K562 (cell line): Measurements from ENCODE around the gene EIF3K. TPM values are rescaled to one million over a fixed set of nuclear protein-coding genes. Genes with fewer than 3 reads are reported as not detected.

Experiments
- ATF7 ChIP-seq: fragments of 450-650 bp; IDR thresholded peaks from 2 replicates; pipeline ENCODE4 v1.7.1; 2014; ENCODE audit warnings: mild to moderate bottlenecking, moderate library complexity
- EHMT2 ChIP-seq: fragments of 450-650 bp; IDR thresholded peaks from 2 replicates; pipeline ENCODE4 v1.6.1; 2018; ENCODE audit warnings: antibody characterized with exemption
- GABPB1 ChIP-seq: sonication (generic); formaldehyde crosslinking; IDR thresholded peaks from 2 replicates; pipeline ENCODE4 v1.8.0; 2022; ENCODE audit warnings: mild to moderate bottlenecking, missing genetic modification reagents
- HDAC2 ChIP-seq: fragments of 450-650 bp; IDR thresholded peaks from 2 replicates; pipeline ENCODE4 v1.6.1; 2016; ENCODE audit warnings: mild to moderate bottlenecking
- HNRNPUL1 ChIP-seq: fragments of 200-400 bp; formaldehyde crosslinking; IDR thresholded peaks from 2 replicates; pipeline ENCODE4 v1.6.1; 2017; ENCODE audit warnings: low read length
- PHTF2 ChIP-seq: fragments of 250-450 bp; sonication (Bioruptor Pico); IDR thresholded peaks from 2 replicates; pipeline ENCODE4 v1.5.0; 2021; ENCODE audit warnings: mild to moderate bottlenecking
- POLR2G ChIP-seq: fragments of 200-400 bp; formaldehyde crosslinking; IDR thresholded peaks from 2 replicates; pipeline ENCODE4 v1.6.1; 2017; ENCODE audit warnings: low read depth, mild to moderate bottlenecking, antibody characterized with exemption, low read length, moderate library complexity
- POU5F1 ChIP-seq: fragments of 150-350 bp; IDR thresholded peaks from 2 replicates; pipeline ENCODE4 v1.6.1; 2014; ENCODE audit warnings: borderline replicate concordance, low read length, low read depth, mild to moderate bottlenecking; ENCODE audit not compliant: partially characterized antibody
- PTRF ChIP-seq: fragments of 450-650 bp; IDR thresholded peaks from 2 replicates; pipeline ENCODE4 v1.6.1; 2016; ENCODE audit warnings: mild to moderate bottlenecking, missing genetic modification characterization, missing compliant biosample characterization
- RBM15 ChIP-seq: fragments of 200-400 bp; formaldehyde crosslinking; IDR thresholded peaks from 2 replicates; pipeline ENCODE4 v1.6.1; 2018; ENCODE audit warnings: mild to moderate bottlenecking, low read length, moderate library complexity; ENCODE audit not compliant: insufficient read depth
- SOX6 ChIP-seq: fragments of 450-650 bp; IDR thresholded peaks from 2 replicates; pipeline ENCODE4 v1.6.1; 2014; ENCODE audit warnings: mild to moderate bottlenecking
- SRSF1 ChIP-seq: fragments of 200-400 bp; formaldehyde crosslinking; IDR thresholded peaks from 2 replicates; pipeline ENCODE4 v1.6.1; 2017; ENCODE audit warnings: mild to moderate bottlenecking, low read depth, low read length, moderate library complexity
- TAF1 ChIP-seq: IDR thresholded peaks from 2 replicates; pipeline ENCODE4 v1.6.1; 2011; ENCODE audit warnings: mild to moderate bottlenecking, low read length, moderate library complexity; ENCODE audit not compliant: insufficient read depth, control insufficient read depth, severe bottlenecking; ENCODE audit errors: extremely low read depth
- TEAD1 ChIP-seq, 2 experiments: fragments of 450-650 bp in 1 of 2; sonication (generic) in 1 of 2; formaldehyde crosslinking; IDR thresholded peaks; 2 replicates each; pipeline versions ENCODE4 v1.4.0 to v1.8.0; 2020 to 2022; ENCODE audit warnings: mild to moderate bottlenecking in 2 of 2, missing genetic modification reagents in 1 of 2
- XRCC5 ChIP-seq: fragments of 200-400 bp; formaldehyde crosslinking; IDR thresholded peaks from 2 replicates; pipeline ENCODE4 v1.6.1; 2017; ENCODE audit warnings: low read depth, mild to moderate bottlenecking, low read length
- ZBTB17 ChIP-seq: fragments of 450-650 bp; formaldehyde crosslinking; IDR thresholded peaks from 2 replicates; pipeline ENCODE4 v1.4.0; 2020; ENCODE audit warnings: mild to moderate bottlenecking
- ZKSCAN1 ChIP-seq: fragments of 150-350 bp; IDR thresholded peaks from 2 replicates; pipeline ENCODE4 v1.6.1; 2016; ENCODE audit warnings: low read depth, low read length
- ZNF354B ChIP-seq: fragments of 250-450 bp; sonication (Bioruptor Pico); IDR thresholded peaks from 2 replicates; pipeline ENCODE4 v1.4.0; 2020
- ZNF445 ChIP-seq: fragments of 250-450 bp; sonication (Bioruptor Pico); IDR thresholded peaks from 2 replicates; pipeline ENCODE4 v1.4.0; 2020; ENCODE audit warnings: low read depth, mild to moderate bottlenecking, moderate library complexity
- ZNF830 ChIP-seq: fragments of 250-450 bp; sonication (Bioruptor Pico); IDR thresholded peaks from 2 replicates; pipeline ENCODE4 v1.5.0; 2021; ENCODE audit warnings: mild to moderate bottlenecking
- polyA plus RNA-seq, 8 experiments: library from polyadenylated mRNA; depleted of rRNA in 4 of 8; stranded (reverse) in 5 of 8; unstranded in 3 of 8; fragments of >200 nt; fragmentation: Nextera tagmentation in 2 of 8; fragmentation: Illumina TruSeq in 1 of 8; extraction: Ambion mirVana in 2 of 8; extraction: Trizol in 1 of 8; gene quantifications; 2 replicates each; pipeline versions ENCODE4 v1.2.1 to v1.2.3, GENCODE V29; 2011 to 2014; ENCODE audit warnings: inconsistent platforms in 1 of 8, missing spikeins in 1 of 8
- total RNA-seq, 7 experiments: library from RNA; depleted of rRNA in 6 of 7; stranded (reverse); fragments of >200 nt in 6 of 7; fragmentation: Illumina TruSeq in 2 of 7; extraction: Trizol in 2 of 7; gene quantifications; 2 replicates each; pipeline versions ENCODE4 v1.2.1 to v1.2.3, GENCODE V29; 2011 to 2021; ENCODE audit warnings: low replicate concordance in 1 of 7
- TF ChIP-seq, protein P1 (sequence below): fragments of 450-650 bp; formaldehyde crosslinking; IDR thresholded peaks from 2 replicates; pipeline ENCODE4 v1.4.0; 2020; ENCODE audit warnings: mild to moderate bottlenecking
- TF ChIP-seq, protein P2 (sequence below): IDR thresholded peaks from 2 replicates; pipeline ENCODE4 v1.6.1; 2011; ENCODE audit warnings: borderline replicate concordance, low read depth, mild to moderate bottlenecking, moderate library complexity, low read length; ENCODE audit not compliant: insufficient read depth, poor library complexity, severe bottlenecking
- TF ChIP-seq, protein P3 (sequence below): sonication (generic); formaldehyde crosslinking; IDR thresholded peaks from 2 replicates; pipeline ENCODE4 v1.8.0; 2022; ENCODE audit warnings: mild to moderate bottlenecking, missing genetic modification reagents, borderline replicate concordance
- TF ChIP-seq, protein P4 (sequence below): fragments of 450-650 bp; formaldehyde crosslinking; conservative IDR thresholded peaks from 2 replicates; pipeline ENCODE4 v1.4.0; 2022; ENCODE audit warnings: mild to moderate bottlenecking, missing genetic modification characterization

Gene EIF3K
- total and polyA plus RNA-seq, 9 of the 15 experiments (the other 6 are each of a cell fraction or from before 2014, with no cell fraction given) = 387 to 1,827 (median 733) TPM

DNA sequence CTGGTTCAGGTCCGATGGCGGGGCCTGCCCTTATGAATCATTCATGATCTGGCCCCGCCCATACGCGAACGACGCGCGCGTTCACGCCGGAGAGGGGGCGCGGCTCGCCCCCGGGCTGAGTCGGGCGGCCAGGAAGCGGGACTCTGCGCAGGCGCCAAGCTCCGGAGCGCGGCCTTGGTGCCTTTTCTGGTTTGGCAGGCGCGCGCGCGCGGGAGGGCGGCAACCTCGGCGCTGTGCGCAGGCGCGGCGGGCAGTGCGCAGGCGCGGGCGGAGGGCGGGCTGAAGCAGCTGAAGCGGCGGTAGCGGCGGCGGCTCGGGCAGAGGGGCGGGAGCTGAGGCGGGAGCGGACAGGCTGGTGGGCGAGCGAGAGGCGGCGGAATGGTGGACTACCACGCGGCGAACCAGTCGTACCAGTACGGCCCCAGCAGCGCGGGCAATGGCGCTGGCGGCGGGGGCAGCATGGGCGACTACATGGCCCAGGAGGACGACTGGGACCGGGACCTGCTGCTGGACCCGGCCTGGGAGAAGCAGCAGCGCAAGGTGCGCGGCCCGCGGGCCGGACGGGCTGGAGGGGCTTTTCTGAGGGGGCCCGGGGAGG lies 28.5 kb downstream of the EIF3K start, which contains the start of gene ACTN4 (continued):
- TF ChIP-seq POU5F1 (peak; percentile 94), ZNF830 (CRISPR knock-in tag) (no peak), POLR2G (peak; percentile 95), SOX6 (no peak), HNRNPUL1 (no peak), PTRF (no peak), EHMT2 (no peak), ZNF445 (no peak), RBM15 (no peak), PHTF2 (no peak), ATF7 (peak; percentile 91), ZBTB17 (CRISPR knock-in tag) (peak; percentile 25; the same call in 1 of the 2 replicates), GABPB1 (CRISPR knock-in tag) (peak; percentile 37; the same call in 1 of the 2 replicates), XRCC5 (no peak), ZNF354B (CRISPR knock-in tag) (no peak), ZKSCAN1 (peak; percentile 38; the same call in 1 of the 2 replicates), SRSF1 (no peak), TAF1 (peak; percentile 78), TEAD1 (CRISPR knock-in tag; IDR thresholded peaks at IDR 0.05) (peak in 1 of 2 experiments; percentile 93; a peak in 2 of 4 replicates), HDAC2 (no peak)
- TF ChIP-seq, protein P1, sequence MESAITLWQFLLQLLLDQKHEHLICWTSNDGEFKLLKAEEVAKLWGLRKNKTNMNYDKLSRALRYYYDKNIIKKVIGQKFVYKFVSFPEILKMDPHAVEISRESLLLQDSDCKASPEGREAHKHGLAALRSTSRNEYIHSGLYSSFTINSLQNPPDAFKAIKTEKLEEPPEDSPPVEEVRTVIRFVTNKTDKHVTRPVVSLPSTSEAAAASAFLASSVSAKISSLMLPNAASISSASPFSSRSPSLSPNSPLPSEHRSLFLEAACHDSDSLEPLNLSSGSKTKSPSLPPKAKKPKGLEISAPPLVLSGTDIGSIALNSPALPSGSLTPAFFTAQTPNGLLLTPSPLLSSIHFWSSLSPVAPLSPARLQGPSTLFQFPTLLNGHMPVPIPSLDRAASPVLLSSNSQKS = no peak
- TF ChIP-seq, protein P2, sequence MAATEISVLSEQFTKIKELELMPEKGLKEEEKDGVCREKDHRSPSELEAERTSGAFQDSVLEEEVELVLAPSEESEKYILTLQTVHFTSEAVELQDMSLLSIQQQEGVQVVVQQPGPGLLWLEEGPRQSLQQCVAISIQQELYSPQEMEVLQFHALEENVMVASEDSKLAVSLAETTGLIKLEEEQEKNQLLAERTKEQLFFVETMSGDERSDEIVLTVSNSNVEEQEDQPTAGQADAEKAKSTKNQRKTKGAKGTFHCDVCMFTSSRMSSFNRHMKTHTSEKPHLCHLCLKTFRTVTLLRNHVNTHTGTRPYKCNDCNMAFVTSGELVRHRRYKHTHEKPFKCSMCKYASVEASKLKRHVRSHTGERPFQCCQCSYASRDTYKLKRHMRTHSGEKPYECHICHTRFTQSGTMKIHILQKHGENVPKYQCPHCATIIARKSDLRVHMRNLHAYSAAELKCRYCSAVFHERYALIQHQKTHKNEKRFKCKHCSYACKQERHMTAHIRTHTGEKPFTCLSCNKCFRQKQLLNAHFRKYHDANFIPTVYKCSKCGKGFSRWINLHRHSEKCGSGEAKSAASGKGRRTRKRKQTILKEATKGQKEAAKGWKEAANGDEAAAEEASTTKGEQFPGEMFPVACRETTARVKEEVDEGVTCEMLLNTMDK = no peak
- TF ChIP-seq, protein P3, sequence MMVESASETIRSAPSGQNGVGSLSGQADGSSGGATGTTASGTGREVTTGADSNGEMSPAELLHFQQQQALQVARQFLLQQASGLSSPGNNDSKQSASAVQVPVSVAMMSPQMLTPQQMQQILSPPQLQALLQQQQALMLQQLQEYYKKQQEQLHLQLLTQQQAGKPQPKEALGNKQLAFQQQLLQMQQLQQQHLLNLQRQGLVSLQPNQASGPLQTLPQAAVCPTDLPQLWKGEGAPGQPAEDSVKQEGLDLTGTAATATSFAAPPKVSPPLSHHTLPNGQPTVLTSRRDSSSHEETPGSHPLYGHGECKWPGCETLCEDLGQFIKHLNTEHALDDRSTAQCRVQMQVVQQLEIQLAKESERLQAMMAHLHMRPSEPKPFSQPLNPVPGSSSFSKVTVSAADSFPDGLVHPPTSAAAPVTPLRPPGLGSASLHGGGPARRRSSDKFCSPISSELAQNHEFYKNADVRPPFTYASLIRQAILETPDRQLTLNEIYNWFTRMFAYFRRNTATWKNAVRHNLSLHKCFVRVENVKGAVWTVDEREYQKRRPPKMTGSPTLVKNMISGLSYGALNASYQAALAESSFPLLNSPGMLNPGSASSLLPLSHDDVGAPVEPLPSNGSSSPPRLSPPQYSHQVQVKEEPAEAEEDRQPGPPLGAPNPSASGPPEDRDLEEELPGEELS (CRISPR knock-in tag) = no peak
- TF ChIP-seq, protein P4, sequence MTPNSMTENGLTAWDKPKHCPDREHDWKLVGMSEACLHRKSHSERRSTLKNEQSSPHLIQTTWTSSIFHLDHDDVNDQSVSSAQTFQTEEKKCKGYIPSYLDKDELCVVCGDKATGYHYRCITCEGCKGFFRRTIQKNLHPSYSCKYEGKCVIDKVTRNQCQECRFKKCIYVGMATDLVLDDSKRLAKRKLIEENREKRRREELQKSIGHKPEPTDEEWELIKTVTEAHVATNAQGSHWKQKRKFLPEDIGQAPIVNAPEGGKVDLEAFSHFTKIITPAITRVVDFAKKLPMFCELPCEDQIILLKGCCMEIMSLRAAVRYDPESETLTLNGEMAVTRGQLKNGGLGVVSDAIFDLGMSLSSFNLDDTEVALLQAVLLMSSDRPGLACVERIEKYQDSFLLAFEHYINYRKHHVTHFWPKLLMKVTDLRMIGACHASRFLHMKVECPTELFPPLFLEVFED (CRISPR knock-in tag) = no peak
